Raji (cell line): ENCODE results near the gene TAS2R40.

ENCODE experiments used
- POLR2A ChIP-seq: IDR thresholded peaks from 2 replicates; pipeline ENCODE4 v1.6.1; 2011; ENCODE audit warnings: low read depth, low read length, control low read depth; ENCODE audit not compliant: insufficient read depth

The TAS2R40 gene

DNA sequence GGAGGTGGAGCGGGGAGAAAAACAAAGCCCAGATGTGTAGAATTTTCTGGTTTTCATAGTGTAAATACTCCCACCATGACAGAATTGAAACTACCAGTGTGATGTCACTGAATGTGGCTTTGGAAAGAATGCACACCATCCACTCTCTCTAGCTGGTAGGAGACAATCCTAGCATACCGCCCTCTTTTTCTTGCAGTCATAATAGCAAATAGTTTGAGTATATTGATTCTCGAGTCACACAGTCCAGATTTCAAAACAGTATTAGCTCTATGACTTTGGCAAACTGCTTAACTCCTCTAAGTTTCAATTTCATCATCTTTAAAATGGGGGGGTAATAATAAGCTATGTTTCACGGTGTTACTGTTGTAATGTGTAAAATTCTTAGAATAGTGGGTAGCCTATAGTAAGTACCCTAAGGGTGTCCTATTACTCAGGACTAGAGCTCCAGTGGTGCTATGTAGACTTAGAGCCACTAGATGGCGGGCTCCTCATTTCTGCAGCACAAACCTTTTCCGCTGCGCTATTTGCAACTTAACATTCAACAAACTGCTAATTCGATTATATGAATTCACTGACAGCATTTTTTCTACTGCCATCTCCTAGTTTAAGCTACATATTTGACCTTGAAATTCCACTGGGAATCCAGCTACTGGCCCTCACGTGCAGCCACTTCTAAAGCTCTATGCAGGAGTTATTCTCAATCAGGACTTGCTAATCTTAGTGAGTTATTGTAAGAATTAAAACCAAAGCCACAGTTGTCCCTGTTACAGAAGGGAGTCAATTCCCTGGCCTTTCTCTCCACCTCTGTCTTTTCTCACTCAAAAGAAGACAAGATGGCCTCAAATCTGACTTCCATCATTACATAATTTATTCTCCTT lies 18.7 kb downstream of the TAS2R40 start:
- TF ChIP-seq POLR2A, result no peak

- TF ChIP-seq POLR2A, result no peak
Measured at GRCh38 chr7:143242306-143242705, 20.5 kb downstream of the TAS2R40 start.

DNA sequence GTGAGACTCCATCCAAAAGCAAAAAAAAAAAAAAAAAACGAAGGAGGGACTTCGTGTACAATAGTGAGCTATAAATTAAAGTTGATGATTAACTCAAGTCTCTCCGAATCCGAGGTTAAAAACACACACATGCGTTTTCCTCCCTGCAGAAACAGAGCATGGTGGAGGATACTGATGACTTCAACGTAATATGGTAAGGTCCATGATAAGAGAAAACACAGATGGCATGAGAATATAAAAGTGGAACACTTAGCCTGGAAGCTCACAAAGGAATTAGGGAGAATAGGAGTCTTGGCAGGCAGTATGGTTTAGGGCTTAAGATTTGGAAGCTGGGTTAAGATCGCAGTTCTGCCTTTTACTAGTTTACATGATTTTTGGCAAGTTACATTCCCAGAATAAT lies 21.3 kb downstream of the TAS2R40 start:
- no peak for TF ChIP-seq POLR2A

DNA sequence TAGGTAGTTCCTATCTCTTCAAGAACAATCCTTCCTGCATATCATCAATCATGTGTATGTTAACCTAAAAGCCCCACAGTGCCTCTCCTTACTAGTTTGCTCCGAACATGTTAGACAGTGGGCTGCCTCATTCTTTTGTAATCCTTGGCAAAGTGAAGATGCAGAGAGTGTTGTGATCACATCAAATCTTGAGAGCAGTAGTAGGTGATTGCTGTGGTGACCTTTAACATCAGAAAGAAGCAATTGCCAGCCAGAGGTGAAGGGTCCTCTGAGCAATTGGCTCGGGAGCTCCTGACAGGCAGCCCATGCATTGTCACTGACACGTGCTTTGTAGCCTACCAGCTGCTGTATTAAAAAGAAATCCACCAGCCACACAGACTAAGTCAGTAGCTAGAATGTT lies 21.8 kb downstream of the TAS2R40 start:
- TF ChIP-seq POLR2A, result no peak

GRCh38 chr7:143244321-143244720 lies 22.5 kb downstream of the TAS2R40 start:
- no peak for TF ChIP-seq POLR2A

- no peak for TF ChIP-seq POLR2A
Measured at GRCh38 chr7:143245123-143245522, 23.3 kb downstream of the TAS2R40 start.

DNA sequence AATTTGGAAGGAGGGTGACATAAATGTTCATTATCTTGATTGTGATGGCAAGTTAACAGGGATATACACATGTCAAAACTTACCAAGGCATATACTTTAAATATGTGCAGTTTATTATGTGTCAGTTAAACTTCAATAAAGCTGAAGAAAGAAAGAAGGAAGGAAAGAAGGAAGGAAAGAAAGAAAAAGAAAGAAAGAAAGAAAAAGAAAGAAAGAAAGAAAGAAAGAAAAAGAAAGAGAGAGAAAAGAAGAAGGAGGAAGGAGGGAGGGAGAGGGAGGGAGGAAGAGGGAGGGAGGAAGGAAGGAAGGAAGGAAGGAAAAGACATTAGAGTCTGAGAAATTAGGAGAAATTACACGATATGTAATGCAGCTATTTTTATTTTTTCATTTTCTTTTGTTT lies 25.5 kb downstream of the TAS2R40 start:
- no peak for TF ChIP-seq POLR2A

DNA sequence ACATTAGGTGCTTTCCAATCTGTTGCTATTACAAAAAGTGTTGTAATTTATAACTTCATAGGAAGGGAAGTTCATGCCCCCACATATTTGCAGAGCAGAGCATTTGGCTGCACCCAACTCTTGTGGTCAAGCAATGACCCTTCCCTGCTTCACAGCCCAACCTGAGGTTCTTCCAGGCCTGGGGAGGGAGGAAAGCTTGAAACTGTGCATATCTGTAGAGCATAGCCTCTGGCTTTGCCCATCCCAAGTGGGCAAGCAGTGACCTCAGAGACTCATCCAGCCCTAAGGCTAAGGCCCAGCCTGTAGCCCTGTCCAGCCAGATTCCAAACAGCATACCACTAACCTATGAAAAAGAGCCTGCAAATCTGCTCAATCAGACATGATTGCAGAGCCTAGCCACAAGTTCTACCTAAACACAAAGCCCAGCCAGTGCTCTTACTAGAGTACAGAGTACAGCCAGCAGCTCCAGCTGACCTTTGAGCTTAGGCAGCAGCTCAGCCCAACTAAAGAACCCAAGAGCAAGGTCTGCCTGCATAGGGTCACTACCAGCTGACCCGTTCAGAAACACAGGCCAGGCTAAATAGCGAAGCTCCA lies 27.0 kb downstream of the TAS2R40 start:
- TF ChIP-seq POLR2A, result no peak

DNA sequence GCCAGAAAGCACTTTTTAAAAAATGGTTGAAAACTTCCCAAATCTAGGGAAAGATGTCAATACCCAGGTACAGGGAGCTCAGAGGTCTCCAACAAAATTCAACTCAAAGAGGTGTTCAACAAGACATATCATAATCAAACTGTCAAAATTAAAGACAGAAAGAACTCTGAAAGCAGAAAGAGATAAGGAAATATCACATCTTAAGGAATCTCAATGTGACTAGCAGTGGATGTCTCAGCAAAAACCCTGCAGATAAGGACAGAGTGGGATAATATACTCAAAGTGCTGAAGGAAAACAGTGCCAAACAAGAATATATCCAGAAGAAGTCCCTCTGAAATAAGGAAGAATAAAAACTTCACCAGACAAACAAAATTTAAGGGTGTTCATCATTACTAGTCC lies 28.4 kb downstream of the TAS2R40 start:
- TF ChIP-seq POLR2A, result no peak

GRCh38 chr7:143250822-143251221 lies 29.0 kb downstream of the TAS2R40 start:
- TF ChIP-seq POLR2A, result no peak

GRCh38 chr7:143252006-143252405 lies 30.2 kb downstream of the TAS2R40 start:
- no peak for TF ChIP-seq POLR2A

DNA sequence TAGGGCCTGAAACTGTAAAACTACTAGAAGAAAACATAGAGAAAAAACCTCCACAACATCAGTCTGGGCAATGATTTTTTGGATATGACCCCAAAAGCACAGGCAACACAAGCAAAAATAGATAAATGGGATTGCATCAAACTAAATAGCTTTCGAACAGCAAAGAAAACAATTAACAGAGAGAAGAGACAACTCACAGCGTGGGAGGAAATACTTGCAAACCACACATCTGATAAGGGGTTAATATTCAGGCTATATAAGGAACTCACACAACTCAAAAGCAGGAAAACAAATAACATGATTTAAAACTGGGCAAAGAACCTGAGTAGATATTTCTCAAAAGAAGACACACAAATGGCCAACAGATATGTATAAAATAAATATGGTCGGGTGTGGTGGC lies 33.7 kb downstream of the TAS2R40 start:
- no peak for TF ChIP-seq POLR2A

DNA sequence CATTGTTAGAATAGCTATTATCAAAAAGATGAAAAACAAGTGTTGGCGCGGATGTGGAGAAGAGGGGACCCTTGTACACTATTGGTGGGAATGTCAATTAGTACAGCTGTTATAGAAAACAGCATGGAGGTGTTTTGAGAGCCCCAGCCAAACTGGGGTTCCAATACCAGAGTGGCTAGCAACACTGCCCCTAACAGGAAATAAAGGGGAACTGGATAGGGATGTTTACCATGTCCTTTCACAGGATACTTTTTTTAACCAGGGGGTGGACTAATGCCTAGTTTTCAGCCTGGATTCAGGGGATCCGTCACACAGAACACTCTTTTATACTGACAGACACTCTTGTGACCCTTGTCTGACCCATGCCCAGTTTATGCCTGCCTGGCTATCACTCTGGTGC lies 34.5 kb downstream of the TAS2R40 start:
- no peak for TF ChIP-seq POLR2A

DNA sequence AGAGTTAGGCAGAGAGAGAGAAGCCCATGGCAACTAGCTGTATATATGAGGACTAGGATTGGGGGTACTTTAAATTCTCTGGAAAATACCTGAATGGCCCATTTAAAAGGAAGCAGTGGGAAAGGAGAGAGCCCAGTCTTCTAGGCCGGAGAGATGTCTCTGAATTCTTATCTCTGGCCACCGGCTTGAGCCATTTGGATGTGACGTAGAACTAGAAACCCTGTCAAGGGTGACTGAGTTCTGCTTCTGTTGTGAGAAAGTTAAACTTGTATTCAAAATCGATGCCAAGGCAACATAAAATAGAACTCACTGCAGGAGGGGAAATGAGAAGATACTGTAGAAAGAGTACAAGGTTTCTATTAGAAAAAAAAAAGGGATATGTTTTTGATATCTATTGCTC lies 35.1 kb downstream of the TAS2R40 start:
- TF ChIP-seq POLR2A, result no peak

DNA sequence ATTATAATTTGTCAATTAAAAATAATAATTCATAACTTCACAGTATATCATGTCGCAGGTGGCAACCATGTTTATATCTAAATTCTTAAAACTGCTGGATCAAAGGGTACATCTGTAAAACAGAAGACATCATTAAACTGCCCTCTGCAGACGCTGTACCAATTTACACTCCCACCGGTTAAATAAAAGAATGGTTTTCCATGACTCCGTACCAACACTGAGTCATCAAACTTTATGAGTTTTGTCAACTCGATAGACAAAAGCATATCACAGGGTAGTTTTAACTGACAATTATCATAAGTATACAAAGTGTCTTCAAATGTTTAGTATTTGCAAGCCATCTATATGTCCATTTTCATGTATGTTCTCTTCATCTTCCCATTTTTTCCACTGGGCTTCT lies 35.7 kb downstream of the TAS2R40 start:
- no peak for TF ChIP-seq POLR2A

GRCh38 chr7:143258831-143259230 lies 37.0 kb downstream of the TAS2R40 start:
- no peak for TF ChIP-seq POLR2A
